Measurements from ENCODE around the gene WAS. TPM values are rescaled to one million over a fixed set of nuclear protein-coding genes. Genes with fewer than 3 reads are reported as not detected.
A peak's percentile ranks its signal among the peaks of the same experiment; 100 is the strongest.

The WAS gene
- total and polyA plus RNA-seq, 2 of the 8 experiments (the other 6 are each of a cell fraction or from before 2014, with no cell fraction given): 0.63 to 0.65 TPM

DNA sequence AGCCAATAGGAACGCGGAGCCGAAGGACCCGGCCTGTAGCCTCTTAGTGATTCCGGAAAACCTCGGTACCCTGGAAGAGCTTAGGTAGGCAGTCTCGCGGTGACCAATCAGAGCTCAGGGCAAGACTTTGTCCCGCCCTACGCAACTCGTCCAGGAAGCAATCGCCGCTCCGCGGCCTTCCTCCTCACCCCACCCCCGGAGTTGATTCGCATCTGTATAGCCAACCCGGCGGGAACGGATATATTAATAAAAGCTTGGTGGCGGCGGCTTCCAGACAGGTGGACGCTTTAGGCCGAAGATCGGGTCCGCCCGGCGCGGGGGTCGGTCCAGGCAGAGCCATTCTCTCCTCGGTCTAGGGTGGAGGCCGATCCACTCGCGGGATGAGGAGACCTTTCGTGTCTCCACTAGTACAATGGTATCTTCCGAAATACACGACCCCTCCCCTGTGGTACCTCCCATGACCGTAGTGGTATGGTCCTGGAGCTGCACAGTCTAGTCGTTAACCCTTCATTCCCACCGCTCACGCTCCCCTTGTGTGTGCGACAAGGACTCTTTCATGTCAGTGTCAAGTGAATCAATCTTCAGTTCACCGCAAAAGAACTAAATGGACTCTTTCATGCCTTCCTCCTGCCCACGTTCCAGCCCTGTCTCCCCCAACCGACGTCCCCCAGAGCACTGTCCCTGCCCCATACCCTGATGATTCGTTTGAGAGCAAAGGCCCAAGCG, 53.8 kb downstream of the WAS start:
- POLR2A ChIA-PET (ENCODE audit: partially characterized antibody): interaction anchor here (0.8 to 1.7 kb wide), 5 partner anchors 10 to 40 kb away, joined by 3 to 8 read pairs (median 4); no protein-coding TSS in a partner anchor
- Histone ChIP-seq H3K9me3 (ENCODE audit: insufficient read depth in 2 of 2, low read depth in 1 of 2, low read length in 1 of 2) (no peaks in the 10 kb centered on the region), H3K56ac (replicated peaks; ENCODE audit: insufficient read length, low read depth, low read length) (peak overlapping the region; percentile 59), H4K91ac (replicated peaks; ENCODE audit: insufficient read length, low read length) (peak overlapping the region; percentile 65), H2BK120ac (replicated peaks; ENCODE audit: low read depth, low read length) (no peak overlapping the region), H3K14ac (ENCODE audit: insufficient read length) (no peak overlapping the region), H4K8ac (ENCODE audit: extremely low read depth, insufficient read depth, low read length) (peak overlapping the region; percentile 86; the same call in 1 of the 2 replicates), H3K4me2 (ENCODE audit: insufficient read depth in 1 of 2, low read depth in 2 of 2, low read length in 2 of 2) (peak overlapping the region; percentile 82 to 83), H4K5ac (ENCODE audit: insufficient read length, low read depth, low read length) (peak overlapping the region; percentile 88), H2BK12ac (ENCODE audit: low read depth, low read length) (no peak overlapping the region), H2BK15ac (ENCODE audit: low read length) (no peak overlapping the region), H2BK5ac (ENCODE audit: low read depth, low read length) (peak overlapping the region; percentile 90), H2BK20ac (ENCODE audit: low read length) (no peak overlapping the region), H3K27me3 (replicated peaks in 1 of 4; ENCODE audit: control insufficient read depth in 3 of 4, extremely low read depth in 1 of 4, insufficient read depth in 3 of 4, low read length in 3 of 4) (no peaks in the 10 kb centered on the region), H3K18ac (ENCODE audit: extremely low read depth, low read length) (peak overlapping the region; percentile 83; the same call in 1 of the 2 replicates), H2AK5ac (ENCODE audit: low read depth, low read length) (no peak overlapping the region), H3K79me1 (ENCODE audit: low read depth, low read length) (no peaks in the 10 kb centered on the region), H3K9ac (replicated peaks in 1 of 4; ENCODE audit: extremely low read depth in 1 of 4, low read depth in 3 of 4, low read length in 3 of 4) (peak overlapping the region; percentile 61 to 90 (median 80)), H3K4ac (replicated peaks; ENCODE audit: insufficient read length, low read depth, low read length) (no peak overlapping the region), H3K23ac (ENCODE audit: insufficient read length) (no peak overlapping the region), H3K23me2 (ENCODE audit: low read depth, low read length) (peaks cover 5% of the 10 kb centered on the region; the same call in 1 of the 2 replicates), H3K4me1 (replicated peaks in 1 of 4; ENCODE audit: control insufficient read depth in 3 of 4, insufficient read depth in 4 of 4, low read length in 3 of 4) (peaks cover 0 to 4% (median 0%) of the 10 kb centered on the region in 4 experiments; a peak in 1 of 7 replicates), H4K20me1 (replicated peaks in 1 of 2; ENCODE audit: control insufficient read depth in 1 of 2, insufficient read depth in 2 of 2, low read length in 2 of 2) (no peaks in the 10 kb centered on the region), H3K79me2 (ENCODE audit: control insufficient read depth in 1 of 2, insufficient read depth in 2 of 2, low read length in 2 of 2) (no peaks in the 10 kb centered on the region), H3K36me3 (ENCODE audit: control insufficient read depth in 2 of 4, insufficient read depth in 4 of 4, low read length in 3 of 4) (no peaks in the 10 kb centered on the region), H3K4me3 (ENCODE audit: extremely low read depth in 1 of 4, insufficient read depth in 2 of 4, low read depth in 3 of 4, low read length in 4 of 4) (peak overlapping the region; percentile 65 to 91 (median 83)), H2AFZ (ENCODE audit: low read length) (peak overlapping the region; percentile 81; the same call in 1 of the 2 replicates), H3K27ac (ENCODE audit: low read depth, low read length) (peak overlapping the region; percentile 79)
- DNase-seq (ENCODE audit: low read depth in 1 of 2, low spot score in 2 of 2) (peak; percentile 78 to 87), FAIRE-seq (peak; percentile 28)
- CTCF ChIA-PET (ENCODE audit: partially characterized antibody): interaction anchor here (1.2 kb wide), 1 partner anchor 61 kb away, joined by 3 read pairs; no protein-coding TSS in a partner anchor
- WGBS, 2 experiments (ENCODE audit: extremely low coverage in 1 of 2, insufficient coverage in 1 of 2, insufficient read length in 1 of 2, insufficient replicate concordance in 2 of 2, low coverage in 1 of 2, low lambda C conversion rate in 2 of 2, missing lambda C conversion rate in 1 of 2): 3% methylated on average over 13 of the region's 48 CpGs; no CpG with 5 or more reads in 1 of the 2 experiments
- TF ChIP-seq EP300 (IDR thresholded peaks at IDR 0.05; ENCODE audit: borderline replicate concordance in 1 of 2, low read depth in 2 of 2, low read length in 2 of 2) (peak in 1 of 2 experiments; percentile 77; a peak in 1 of 3 replicates), NRF1 (IDR thresholded peaks at IDR 0.05; ENCODE audit: low read depth, low read length) (peak; percentile 25; the same call in 1 of the 2 replicates), JUND (IDR thresholded peaks at IDR 0.05; ENCODE audit: low read length) (peak; percentile 45; the same call in 1 of the 2 replicates), TEAD4 (IDR thresholded peaks at IDR 0.05; ENCODE audit: low read depth, low read length) (no peak), KDM5A (IDR thresholded peaks at IDR 0.05; ENCODE audit: low read length) (no peak), NANOG (IDR thresholded peaks at IDR 0.05; ENCODE audit: insufficient read depth, low read depth, low read length, poor library complexity, severe bottlenecking) (no peak), GABPA (IDR thresholded peaks at IDR 0.05; ENCODE audit: borderline replicate concordance, insufficient read depth, low read length) (no peak; the same call in 1 of the 2 replicates), SP2 (IDR thresholded peaks at IDR 0.05; ENCODE audit: low read length) (no peak), BACH1 (IDR thresholded peaks at IDR 0.05; ENCODE audit: low read length) (no peak), GTF2F1 (IDR thresholded peaks at IDR 0.05; ENCODE audit: borderline replicate concordance, low read depth, low read length) (no peak)
- TF ChIP-seq, protein P1, sequence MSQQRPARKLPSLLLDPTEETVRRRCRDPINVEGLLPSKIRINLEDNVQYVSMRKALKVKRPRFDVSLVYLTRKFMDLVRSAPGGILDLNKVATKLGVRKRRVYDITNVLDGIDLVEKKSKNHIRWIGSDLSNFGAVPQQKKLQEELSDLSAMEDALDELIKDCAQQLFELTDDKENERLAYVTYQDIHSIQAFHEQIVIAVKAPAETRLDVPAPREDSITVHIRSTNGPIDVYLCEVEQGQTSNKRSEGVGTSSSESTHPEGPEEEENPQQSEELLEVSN (IDR thresholded peaks at IDR 0.05): no peak

Measured in H1 (cell line).